Keratinocyte (primary cell): ENCODE measurements around the gene MC4R. TPM values are rescaled to one million over a fixed set of nuclear protein-coding genes. Genes with fewer than 3 reads are reported as not detected.

Experiments used
- DNase-seq: peaks from one replicate; pipeline ENCODE4 v3.0.0-alpha.2; 2011; ENCODE audit warnings: low read depth, missing footprints, low spot score
- FAIRE-seq: peaks from 2 replicates; lab custom pipeline; 2011; peaks lifted over from hg19 to GRCh38; lab: Jason Lieb, UNC
- H2AFZ ChIP-seq: 2 replicates; pipeline ENCODE4 v1.6.0; 2012; ENCODE audit warnings: low read length, control low read depth, inconsistent platforms; ENCODE audit not compliant: control insufficient read depth
- H3K27ac ChIP-seq: 2 replicates; pipeline ENCODE4 v1.5.1; 2011; ENCODE audit warnings: low read length; ENCODE audit not compliant: control insufficient read depth, insufficient read depth
- H3K27me3 ChIP-seq: 3 replicates; pipeline ENCODE4 v1.6.0; 2011; ENCODE audit warnings: low read length; ENCODE audit not compliant: control insufficient read depth, insufficient read depth; ENCODE audit errors: extremely low read depth
- H3K36me3 ChIP-seq, 2 experiments: 2 replicates in 1 of 2; 3 replicates in 1 of 2; pipeline ENCODE4 v1.5.1; 2011; ENCODE audit warnings: low read length in 2 of 2, mild to moderate bottlenecking in 1 of 2; ENCODE audit not compliant: control insufficient read depth in 2 of 2, insufficient read depth in 2 of 2; ENCODE audit errors: extremely low read depth in 1 of 2
- H3K4me1 ChIP-seq: 3 replicates; pipeline ENCODE4 v1.5.1; 2011; ENCODE audit warnings: low read length; ENCODE audit not compliant: control insufficient read depth, insufficient read depth; ENCODE audit errors: extremely low read depth
- H3K4me2 ChIP-seq: 3 replicates; pipeline ENCODE4 v1.6.0; 2011; ENCODE audit warnings: low read depth, low read length; ENCODE audit not compliant: control insufficient read depth, insufficient read depth; ENCODE audit errors: extremely low read depth
- H3K4me3 ChIP-seq, 3 experiments: fragments of 200-600 bp in 1 of 3; sonication (generic) in 1 of 3; 2 replicates in 2 of 3; 3 replicates in 1 of 3; pipeline ENCODE4 v1.5.1; 2011 to 2016; ENCODE audit warnings: low read length in 3 of 3, mild to moderate bottlenecking in 3 of 3, control low read depth in 2 of 3, inconsistent platforms in 1 of 3, low read depth in 1 of 3, mixed read lengths in 1 of 3, mixed run types in 1 of 3, moderate library complexity in 1 of 3; ENCODE audit not compliant: control insufficient read depth in 2 of 3, insufficient read depth in 2 of 3; ENCODE audit errors: extremely low read depth in 1 of 3
- H3K79me2 ChIP-seq: 2 replicates; pipeline ENCODE4 v1.6.0; 2012; ENCODE audit warnings: low read length; ENCODE audit not compliant: control insufficient read depth, insufficient read depth
- H3K9ac ChIP-seq: 3 replicates; pipeline ENCODE4 v1.6.0; 2011; ENCODE audit warnings: low read length; ENCODE audit not compliant: control insufficient read depth, insufficient read depth; ENCODE audit errors: extremely low read depth
- H3K9me1 ChIP-seq: 3 replicates; pipeline ENCODE4 v1.6.0; 2011; ENCODE audit warnings: low read length; ENCODE audit not compliant: control insufficient read depth, insufficient read depth; ENCODE audit errors: extremely low read depth
- H3K9me3 ChIP-seq: 2 replicates; pipeline ENCODE4 v1.5.1; 2012; ENCODE audit warnings: low read depth, low read length; ENCODE audit not compliant: control insufficient read depth
- H4K20me1 ChIP-seq: 3 replicates; pipeline ENCODE4 v1.6.0; 2011; ENCODE audit warnings: low read length; ENCODE audit not compliant: control insufficient read depth, insufficient read depth; ENCODE audit errors: extremely low read depth
- EZH2 ChIP-seq: IDR thresholded peaks from one replicate; pipeline ENCODE4 v1.6.1; 2012; ENCODE audit warnings: inconsistent platforms, mild to moderate bottlenecking, low read length, moderate library complexity
- dilution Hi-C: fragments of 300-500 bp; cut with MboI; formaldehyde crosslinking; loops from one replicate; pipeline ENCODE4 v1.7.0; 2020; ENCODE audit warnings: low sequenced_read_pairs; ENCODE audit not compliant: extremely low pct_ligation_motif_present
- polyA plus RNA-seq, 5 experiments: library from polyadenylated mRNA; depleted of rRNA in 3 of 5; stranded (reverse) in 3 of 5; stranded (forward) in 1 of 5; unstranded in 1 of 5; fragments of >200 nt; gene quantifications; 1 replicate in 1 of 5; 2 replicates in 3 of 5; 3 replicates in 1 of 5; pipeline versions ENCODE4 v1.2.1 to v1.2.3, GENCODE V29; 2011 to 2012; ENCODE audit warnings: missing spikeins in 2 of 5, low read depth in 1 of 5, low replicate concordance in 1 of 5
- TF ChIP-seq, protein P1 (sequence below), 3 experiments: IDR thresholded peaks in 1 of 3; conservative IDR thresholded peaks in 1 of 3; optimal IDR thresholded peaks in 1 of 3; 2 replicates in 2 of 3; 3 replicates in 1 of 3; pipeline versions ENCODE3 to v1.5.1; 2011; ENCODE audit warnings: low read length in 3 of 3, mild to moderate bottlenecking in 3 of 3, moderate library complexity in 2 of 3, control low read depth in 1 of 3, inconsistent platforms in 1 of 3; ENCODE audit not compliant: insufficient read depth in 2 of 3; ENCODE audit errors: extremely low read depth in 1 of 3

MC4R gene
- polyA plus RNA-seq, 1 donor (not counting 4 experiments of a cell fraction or from before 2014, with no cell fraction given) = 0.03 TPM

DNA sequence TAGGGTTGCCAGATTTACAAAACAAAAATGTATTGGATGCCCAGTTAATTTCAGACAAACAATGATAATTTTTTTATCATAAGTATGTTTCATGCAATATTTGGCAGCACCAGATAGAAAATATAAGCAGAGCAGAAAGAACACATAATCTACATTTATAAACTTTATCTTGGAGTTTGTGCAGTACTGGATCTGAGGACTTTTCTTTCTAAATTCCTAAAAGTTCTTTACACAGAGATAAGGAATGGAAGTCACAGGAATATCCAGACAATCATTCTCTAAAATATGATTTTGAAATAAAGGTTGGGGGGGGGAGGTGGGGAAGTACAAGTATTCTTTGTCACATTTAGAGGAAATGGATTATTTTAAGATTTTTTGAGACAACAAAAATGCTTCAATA is 28.8 kb upstream of the MC4R start:
- no peak for TF ChIP-seq EZH2
- TF ChIP-seq, protein P1, sequence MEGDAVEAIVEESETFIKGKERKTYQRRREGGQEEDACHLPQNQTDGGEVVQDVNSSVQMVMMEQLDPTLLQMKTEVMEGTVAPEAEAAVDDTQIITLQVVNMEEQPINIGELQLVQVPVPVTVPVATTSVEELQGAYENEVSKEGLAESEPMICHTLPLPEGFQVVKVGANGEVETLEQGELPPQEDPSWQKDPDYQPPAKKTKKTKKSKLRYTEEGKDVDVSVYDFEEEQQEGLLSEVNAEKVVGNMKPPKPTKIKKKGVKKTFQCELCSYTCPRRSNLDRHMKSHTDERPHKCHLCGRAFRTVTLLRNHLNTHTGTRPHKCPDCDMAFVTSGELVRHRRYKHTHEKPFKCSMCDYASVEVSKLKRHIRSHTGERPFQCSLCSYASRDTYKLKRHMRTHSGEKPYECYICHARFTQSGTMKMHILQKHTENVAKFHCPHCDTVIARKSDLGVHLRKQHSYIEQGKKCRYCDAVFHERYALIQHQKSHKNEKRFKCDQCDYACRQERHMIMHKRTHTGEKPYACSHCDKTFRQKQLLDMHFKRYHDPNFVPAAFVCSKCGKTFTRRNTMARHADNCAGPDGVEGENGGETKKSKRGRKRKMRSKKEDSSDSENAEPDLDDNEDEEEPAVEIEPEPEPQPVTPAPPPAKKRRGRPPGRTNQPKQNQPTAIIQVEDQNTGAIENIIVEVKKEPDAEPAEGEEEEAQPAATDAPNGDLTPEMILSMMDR (optimal IDR thresholded peaks at IDR 0.05 in 1 of 3, IDR thresholded peaks at IDR 0.05 in 1 of 3, conservative IDR thresholded peaks at IDR 0.05 in 1 of 3; ENCODE audit: extremely low read depth in 1 of 3, insufficient read depth in 2 of 3, low read length in 3 of 3) = no peak
- Histone ChIP-seq H3K27me3 (no peaks in the 10 kb centered on the region), H3K79me2 (no peaks in the 10 kb centered on the region), H3K9me1 (no peaks in the 10 kb centered on the region), H3K9ac (no peak overlapping the region), H3K27ac (no peak overlapping the region), H3K4me1 (no peaks in the 10 kb centered on the region), H3K4me2 (no peak overlapping the region), H2AFZ (no peak overlapping the region), H3K4me3 (no peak overlapping the region), H4K20me1 (no peaks in the 10 kb centered on the region), H3K9me3 (no peaks in the 10 kb centered on the region), H3K36me3 (no peaks in the 10 kb centered on the region)
- FAIRE-seq (no peak), DNase-seq (no peak)
- dilution Hi-C loops = no loop called here

DNA sequence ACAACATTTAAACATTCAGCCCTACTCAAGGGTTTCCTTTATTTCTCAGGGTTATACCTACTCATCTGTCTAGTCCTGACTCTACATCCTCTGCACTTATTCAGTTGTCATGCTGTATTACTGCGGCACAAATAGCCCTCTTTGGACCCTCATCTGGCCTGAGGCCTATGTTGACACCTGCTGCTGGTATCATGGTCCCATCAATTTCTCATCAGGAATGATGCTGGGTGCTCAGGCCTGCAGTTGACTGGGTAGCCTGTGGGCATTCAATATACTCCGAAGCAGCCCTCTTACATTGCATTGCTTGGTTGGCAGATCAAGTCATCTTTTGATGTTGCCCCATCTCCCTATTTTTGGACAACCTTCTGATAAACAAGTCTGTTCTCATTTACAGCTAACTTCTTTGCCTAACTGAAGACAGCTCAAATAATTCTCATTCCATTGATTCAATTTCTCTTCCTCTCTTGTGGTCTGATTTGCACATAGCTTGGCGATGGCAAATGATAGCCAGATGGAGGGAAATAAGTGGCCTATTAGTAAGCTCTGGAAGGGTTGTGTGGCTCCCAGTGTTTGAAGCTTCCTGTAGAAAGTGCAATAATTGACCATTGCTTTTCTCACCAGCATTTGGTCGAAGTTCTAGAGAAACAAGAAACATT is 19.1 kb upstream of the MC4R start:
- no peak overlapping the region for H3K27ac ChIP-seq
- DNase-seq (no peak), FAIRE-seq (no peak)
- H3K4me1 ChIP-seq = no peaks in the 10 kb centered on the region
- dilution Hi-C loops = no loop called here
- no peak overlapping the region for H2AFZ ChIP-seq
- H3K4me2 ChIP-seq = no peak overlapping the region
- no peaks in the 10 kb centered on the region for H3K9me1 ChIP-seq
- TF ChIP-seq, protein P1 (optimal IDR thresholded peaks at IDR 0.05 in 1 of 3, IDR thresholded peaks at IDR 0.05 in 1 of 3, conservative IDR thresholded peaks at IDR 0.05 in 1 of 3; ENCODE audit: extremely low read depth in 1 of 3, insufficient read depth in 2 of 3, low read length in 3 of 3) = no peak
- no peak for TF ChIP-seq EZH2
- H3K27me3 ChIP-seq = no peaks in the 10 kb centered on the region
- H3K9me3 ChIP-seq = no peaks in the 10 kb centered on the region
- H3K4me3 ChIP-seq = no peak overlapping the region
- no peaks in the 10 kb centered on the region for H3K36me3 ChIP-seq
- no peak overlapping the region for H3K9ac ChIP-seq
- H4K20me1 ChIP-seq = no peaks in the 10 kb centered on the region
- H3K79me2 ChIP-seq = no peaks in the 10 kb centered on the region
